Muscle layer of duodenum (tissue), 2 donors: ENCODE measurements around the gene BAIAP2L1.
"Not testable (repeated sequence)": the region's sequence is repeated elsewhere in the genome, so short reads cannot be mapped to it uniquely, and the experiment has no call there.

ENCODE experiments used
- H3K27ac ChIP-seq: one replicate; pipeline ENCODE4 v1.7.0; 2013; ENCODE audit warnings: mild to moderate bottlenecking, low read length
- H3K27me3 ChIP-seq: one replicate; pipeline ENCODE4 v1.7.0; 2013; ENCODE audit warnings: low read depth, mild to moderate bottlenecking, control low read depth, low read length
- H3K36me3 ChIP-seq, 2 donors: one replicate each; pipeline ENCODE4 v1.7.0; 2013; ENCODE audit warnings: low read length in 2 of 2, control low read depth in 1 of 2, mild to moderate bottlenecking in 1 of 2; ENCODE audit not compliant: insufficient read depth in 2 of 2, control insufficient read depth in 1 of 2
- H3K4me1 ChIP-seq, 2 donors: one replicate each; pipeline ENCODE4 v1.7.0; 2013; ENCODE audit warnings: low read length in 2 of 2, mild to moderate bottlenecking in 2 of 2, control low read depth in 1 of 2, moderate library complexity in 1 of 2; ENCODE audit not compliant: insufficient read depth in 2 of 2, control insufficient read depth in 1 of 2
- H3K4me3 ChIP-seq, 2 donors: one replicate each; pipeline ENCODE4 v1.7.0; 2013; ENCODE audit warnings: low read length in 2 of 2, low read depth in 1 of 2, mild to moderate bottlenecking in 1 of 2
- H3K9me3 ChIP-seq, 2 donors: one replicate each; pipeline ENCODE4 v1.7.0; 2013; ENCODE audit warnings: low read length in 2 of 2, control low read depth in 1 of 2, mild to moderate bottlenecking in 1 of 2; ENCODE audit not compliant: control insufficient read depth in 1 of 2
- donor health status: healthy.

Gene BAIAP2L1, protein sequence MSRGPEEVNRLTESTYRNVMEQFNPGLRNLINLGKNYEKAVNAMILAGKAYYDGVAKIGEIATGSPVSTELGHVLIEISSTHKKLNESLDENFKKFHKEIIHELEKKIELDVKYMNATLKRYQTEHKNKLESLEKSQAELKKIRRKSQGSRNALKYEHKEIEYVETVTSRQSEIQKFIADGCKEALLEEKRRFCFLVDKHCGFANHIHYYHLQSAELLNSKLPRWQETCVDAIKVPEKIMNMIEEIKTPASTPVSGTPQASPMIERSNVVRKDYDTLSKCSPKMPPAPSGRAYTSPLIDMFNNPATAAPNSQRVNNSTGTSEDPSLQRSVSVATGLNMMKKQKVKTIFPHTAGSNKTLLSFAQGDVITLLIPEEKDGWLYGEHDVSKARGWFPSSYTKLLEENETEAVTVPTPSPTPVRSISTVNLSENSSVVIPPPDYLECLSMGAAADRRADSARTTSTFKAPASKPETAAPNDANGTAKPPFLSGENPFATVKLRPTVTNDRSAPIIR

DNA sequence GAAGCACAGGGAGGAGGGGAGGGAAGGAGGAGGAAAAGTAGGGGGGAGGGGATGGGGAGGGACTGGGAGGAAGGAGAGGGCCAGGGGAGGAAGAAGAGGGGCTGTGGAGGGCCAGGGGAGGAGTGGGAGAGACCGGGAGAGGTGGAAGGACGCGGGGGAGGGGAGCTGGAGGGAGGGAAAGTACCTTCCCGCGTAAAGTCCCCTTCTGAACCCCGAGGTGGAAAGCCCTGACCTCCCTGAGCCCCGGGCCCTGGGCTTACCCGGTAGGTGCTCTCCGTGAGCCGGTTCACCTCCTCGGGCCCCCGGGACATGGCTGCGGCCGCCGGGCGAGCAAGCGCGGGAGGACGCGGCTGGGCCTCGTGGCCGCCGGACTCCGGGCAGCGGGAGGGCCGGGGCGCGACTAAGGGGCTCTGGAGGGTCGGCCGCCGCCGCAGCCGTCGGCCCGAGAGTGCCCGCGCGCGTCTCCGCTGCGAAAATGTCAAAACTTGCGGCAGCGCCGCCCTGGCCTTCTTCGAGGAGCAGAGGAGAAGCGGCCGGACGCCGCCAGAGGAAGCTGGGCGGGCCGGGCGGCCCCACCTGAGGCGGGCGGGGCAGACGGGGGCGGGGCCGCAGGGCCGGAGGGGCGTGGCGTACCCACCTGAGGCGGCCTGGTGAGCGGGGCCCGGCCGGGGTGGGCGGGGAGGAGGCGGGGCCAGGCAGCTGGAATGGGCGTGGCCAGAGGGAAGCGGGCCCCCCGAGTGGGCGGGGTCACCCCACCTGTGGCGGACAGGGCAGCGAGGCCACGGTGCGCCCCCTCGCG lies at the start of gene BAIAP2L1:
TSS of gene BAIAP2L1 (minus strand) at position 549 of the 799 bp plus-strand sequence. CDS start at position 311, 238 bp downstream.
- H3K36me3 ChIP-seq: no peaks in the 10 kb centered on the region
- H3K4me1 ChIP-seq: peaks cover 0 to 16% of the 10 kb centered on the region in 2 donors
- peak within 1 kb of the TSS; percentile 77 for H3K27ac ChIP-seq
- no peaks in the 10 kb centered on the region for H3K9me3 ChIP-seq
- H3K27me3 ChIP-seq: no peaks in the 10 kb centered on the region
- H3K4me3 ChIP-seq: peak within 1 kb of the TSS; percentile 68

DNA sequence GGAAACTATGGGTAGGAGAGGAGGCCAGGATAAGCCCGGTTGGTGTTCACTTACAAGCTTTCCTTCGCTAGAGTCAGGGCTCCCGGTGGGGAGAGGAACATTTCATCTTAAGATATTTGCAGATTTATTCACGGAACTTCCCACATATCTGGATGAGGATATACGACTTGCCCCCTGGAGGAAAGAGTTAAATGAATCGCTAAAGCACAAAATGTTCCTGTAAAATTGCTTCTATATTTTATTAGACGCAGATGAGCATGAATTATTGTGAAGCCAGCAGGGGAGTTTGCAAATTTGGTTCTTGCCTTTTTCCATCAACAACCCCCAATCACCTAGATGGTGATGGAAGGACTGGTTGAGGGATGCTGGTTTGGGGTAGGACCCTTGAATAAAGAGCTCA lies 47.9 kb upstream of the BAIAP2L1 start:
- Histone ChIP-seq H3K4me1 (no peaks in the 10 kb centered on the region), H3K27me3 (no peaks in the 10 kb centered on the region), H3K36me3 (no peaks in the 10 kb centered on the region), H3K4me3 (no peak overlapping the region), H3K27ac (no peak overlapping the region), H3K9me3 (peaks cover 0 to 12% of the 10 kb centered on the region in 2 donors)

DNA sequence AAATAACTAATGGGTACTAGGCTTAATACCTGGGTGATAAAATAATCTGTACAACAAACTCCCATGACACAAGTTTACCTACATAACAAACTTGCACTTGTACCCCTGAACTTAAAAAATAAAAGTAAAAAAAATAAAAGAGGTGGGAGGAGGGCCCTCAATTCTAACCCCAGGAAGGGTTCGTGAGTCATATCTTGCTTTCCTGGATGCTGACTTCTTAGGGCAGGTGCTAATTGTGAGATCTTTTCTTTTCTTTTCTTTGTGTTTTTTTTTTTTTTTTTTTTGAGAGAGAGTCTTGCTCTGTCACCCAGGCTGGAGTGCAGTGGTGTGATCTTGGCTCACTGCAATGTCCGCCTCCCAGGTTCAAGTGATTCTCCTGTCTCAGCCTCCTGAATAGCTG lies 40.1 kb upstream of the BAIAP2L1 start:
- H3K27ac ChIP-seq, H3K36me3 ChIP-seq, H3K4me3 ChIP-seq, H3K27me3 ChIP-seq, H3K4me1 ChIP-seq, H3K9me3 ChIP-seq: not testable (repeated sequence)

DNA sequence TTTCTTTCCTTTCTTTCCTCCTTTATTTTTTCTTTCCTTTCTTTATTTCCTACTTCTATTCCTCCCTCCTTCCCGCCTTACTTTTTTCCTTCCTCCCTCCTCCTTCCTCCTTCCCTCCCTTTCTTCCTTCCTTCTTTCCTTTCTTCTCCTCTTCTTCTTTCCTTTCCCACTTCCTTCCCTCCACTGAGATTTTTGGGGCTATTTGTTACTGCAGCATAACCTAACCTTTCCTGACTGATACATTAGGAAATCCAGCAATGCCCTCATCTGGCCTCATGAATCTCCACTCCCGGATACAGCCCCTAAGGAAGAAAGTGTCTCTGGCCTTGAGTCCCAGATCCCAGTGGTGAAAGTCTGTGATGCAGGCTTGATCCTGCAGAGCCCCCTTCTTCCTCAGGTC lies 38.6 kb upstream of the BAIAP2L1 start:
- Histone ChIP-seq H3K4me3 (peak overlapping the region in 1 of 2 donors; percentile 28), H3K4me1 (no peaks in the 10 kb centered on the region), H3K9me3 (peaks cover 0 to 9% of the 10 kb centered on the region in 2 donors), H3K27me3 (no peaks in the 10 kb centered on the region), H3K36me3 (no peaks in the 10 kb centered on the region), H3K27ac (no peak overlapping the region)

DNA sequence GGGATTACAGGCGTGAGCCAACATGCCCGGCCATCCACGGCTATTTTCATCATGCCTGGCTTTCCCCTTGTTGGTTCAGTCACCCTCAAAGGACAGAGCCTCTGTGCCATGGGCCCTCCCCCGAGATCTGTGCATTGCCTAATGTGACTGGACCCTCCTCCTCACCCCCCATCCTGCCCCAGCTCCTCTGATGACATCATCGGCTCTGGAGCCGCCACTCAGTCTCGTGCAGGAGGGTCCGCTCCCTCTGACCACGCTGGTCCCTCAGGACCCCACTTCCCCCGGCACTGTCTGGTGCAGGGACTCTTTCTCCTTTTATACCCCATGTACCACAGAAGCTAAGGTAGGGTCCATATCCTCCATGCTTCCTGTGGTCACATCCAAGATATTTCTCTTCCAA lies 33.2 kb upstream of the BAIAP2L1 start:
- Histone ChIP-seq H3K9me3 (no peaks in the 10 kb centered on the region), H3K27me3 (no peaks in the 10 kb centered on the region), H3K27ac (no peak overlapping the region), H3K4me3 (no peak overlapping the region), H3K36me3 (no peaks in the 10 kb centered on the region), H3K4me1 (no peaks in the 10 kb centered on the region)

DNA sequence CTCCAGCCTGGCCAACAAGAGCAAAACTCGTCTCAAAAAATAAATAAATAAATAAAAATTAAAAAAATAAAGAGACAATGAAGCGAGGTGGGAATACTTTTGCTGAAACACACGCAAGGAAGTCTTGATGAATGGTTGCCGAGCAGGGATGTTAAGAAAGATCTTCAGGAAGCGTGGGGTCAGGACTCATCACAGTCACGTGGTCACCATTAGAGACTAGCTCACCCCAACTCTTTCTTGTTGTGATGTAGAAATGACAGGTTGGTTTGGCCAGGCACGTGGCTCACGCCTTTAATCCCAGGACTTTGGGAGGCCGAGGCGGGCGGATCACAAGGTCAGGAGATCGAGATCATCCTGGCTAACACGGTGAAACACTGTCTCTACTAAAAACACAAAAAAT lies 28.9 kb upstream of the BAIAP2L1 start:
- Histone ChIP-seq H3K4me1 (no peaks in the 10 kb centered on the region), H3K9me3 (no peaks in the 10 kb centered on the region), H3K36me3 (no peaks in the 10 kb centered on the region), H3K27me3 (no peaks in the 10 kb centered on the region), H3K27ac (no peak overlapping the region), H3K4me3 (no peak overlapping the region)

DNA sequence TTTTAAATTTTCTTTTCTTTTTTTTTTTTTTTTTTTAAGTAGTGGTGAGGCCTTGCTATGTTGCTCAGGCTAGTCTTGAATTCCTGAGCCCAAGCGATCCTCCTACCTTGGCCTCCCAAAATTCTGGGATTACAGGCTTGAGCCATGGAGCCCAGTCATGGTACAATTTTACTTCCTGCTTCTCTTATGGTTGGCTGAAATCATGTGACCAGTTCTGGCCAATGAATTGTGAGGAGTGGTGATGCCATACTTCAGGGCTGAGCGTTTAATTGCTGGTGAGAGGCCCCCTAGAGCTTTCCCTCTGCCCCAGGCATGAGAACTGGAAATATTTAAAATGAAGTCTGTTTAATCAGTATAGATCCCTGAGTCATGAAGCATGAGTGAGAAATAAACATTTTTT lies 22.2 kb upstream of the BAIAP2L1 start:
- Histone ChIP-seq H3K4me1 (peaks cover 0 to 4% of the 10 kb centered on the region in 2 donors), H3K27ac (no peak overlapping the region), H3K9me3 (no peaks in the 10 kb centered on the region), H3K36me3 (no peaks in the 10 kb centered on the region), H3K4me3 (no peak overlapping the region), H3K27me3 (no peaks in the 10 kb centered on the region)

DNA sequence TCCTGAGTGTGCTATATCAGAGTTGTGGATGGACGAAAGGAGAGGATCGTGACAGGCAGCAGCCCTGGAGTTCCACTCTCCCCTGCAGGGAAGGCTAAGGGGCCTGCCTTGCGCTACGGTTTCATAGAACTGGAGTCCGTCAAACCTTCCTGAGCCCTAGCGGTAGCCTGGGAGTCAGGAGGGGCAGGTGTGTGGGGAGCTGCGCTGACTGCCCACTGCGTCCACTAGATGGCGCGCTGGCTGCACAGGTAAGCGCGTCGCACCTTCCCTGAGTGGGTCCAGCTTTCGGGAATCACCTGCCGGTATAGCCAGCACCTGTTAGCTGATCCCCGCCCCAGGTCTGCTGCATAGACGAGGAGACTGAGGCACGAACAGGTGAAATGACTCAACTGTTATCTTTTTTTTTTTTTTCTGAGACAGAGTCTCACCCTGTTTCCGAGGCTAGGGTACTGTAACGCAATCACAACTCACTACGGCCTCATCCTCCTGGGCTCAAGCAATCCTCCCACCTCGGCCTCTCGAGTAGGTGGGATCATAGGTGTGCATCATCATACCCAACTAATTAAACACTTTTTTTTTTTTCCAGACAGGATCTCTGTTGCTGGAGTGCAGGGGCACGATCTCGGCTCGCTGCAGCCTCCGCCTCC lies 20.2 kb upstream of the BAIAP2L1 start:
- peaks cover 0 to 4% of the 10 kb centered on the region in 2 donors for H3K4me1 ChIP-seq
- H3K4me3 ChIP-seq: no peak overlapping the region
- H3K9me3 ChIP-seq: no peaks in the 10 kb centered on the region
- H3K27me3 ChIP-seq: no peaks in the 10 kb centered on the region
- no peaks in the 10 kb centered on the region for H3K36me3 ChIP-seq
- H3K27ac ChIP-seq: no peak overlapping the region

DNA sequence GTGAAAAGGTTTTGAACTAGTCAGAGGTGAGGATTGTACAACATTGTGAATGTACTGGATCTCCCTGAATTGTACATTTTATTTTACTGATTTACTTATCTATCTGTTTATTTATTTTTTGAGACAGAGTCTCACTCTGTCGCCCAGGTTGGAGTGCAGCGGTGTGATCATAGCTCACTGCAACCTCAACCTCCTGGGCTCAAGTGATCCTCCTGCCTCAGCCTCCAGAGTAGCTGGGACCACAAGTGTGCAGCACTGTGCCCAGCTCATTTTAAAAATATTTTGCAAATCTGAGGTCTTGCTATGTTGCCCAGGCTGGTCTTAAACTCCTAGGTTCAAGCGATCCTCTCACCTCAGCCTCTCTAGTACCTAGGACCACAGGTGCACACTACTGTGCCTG lies 19.1 kb upstream of the BAIAP2L1 start:
- H3K27ac ChIP-seq, H3K4me3 ChIP-seq, H3K9me3 ChIP-seq, H3K4me1 ChIP-seq, H3K27me3 ChIP-seq, H3K36me3 ChIP-seq: not testable (repeated sequence)

DNA sequence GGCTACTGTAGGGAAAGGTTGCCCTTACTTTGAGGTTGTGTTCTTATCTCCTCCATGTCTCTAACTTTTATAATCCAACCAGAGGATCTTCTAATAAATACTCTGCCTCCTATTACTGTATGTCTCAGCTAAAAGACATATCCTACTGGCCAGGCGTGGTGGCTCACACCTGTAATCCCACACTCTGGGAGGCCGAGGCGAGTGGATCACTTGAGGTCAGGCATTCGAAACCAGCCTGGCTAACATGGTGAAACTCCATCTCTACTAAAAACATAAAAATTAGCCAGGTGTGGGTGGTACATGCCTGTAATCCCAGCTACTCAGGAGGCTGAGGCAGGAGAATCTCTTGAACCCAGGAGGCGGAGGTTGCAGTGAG lies 18.4 kb upstream of the BAIAP2L1 start:
- not testable (repeated sequence) for H3K4me1 ChIP-seq, H3K27me3 ChIP-seq, H3K27ac ChIP-seq, H3K36me3 ChIP-seq, H3K4me3 ChIP-seq, H3K9me3 ChIP-seq

DNA sequence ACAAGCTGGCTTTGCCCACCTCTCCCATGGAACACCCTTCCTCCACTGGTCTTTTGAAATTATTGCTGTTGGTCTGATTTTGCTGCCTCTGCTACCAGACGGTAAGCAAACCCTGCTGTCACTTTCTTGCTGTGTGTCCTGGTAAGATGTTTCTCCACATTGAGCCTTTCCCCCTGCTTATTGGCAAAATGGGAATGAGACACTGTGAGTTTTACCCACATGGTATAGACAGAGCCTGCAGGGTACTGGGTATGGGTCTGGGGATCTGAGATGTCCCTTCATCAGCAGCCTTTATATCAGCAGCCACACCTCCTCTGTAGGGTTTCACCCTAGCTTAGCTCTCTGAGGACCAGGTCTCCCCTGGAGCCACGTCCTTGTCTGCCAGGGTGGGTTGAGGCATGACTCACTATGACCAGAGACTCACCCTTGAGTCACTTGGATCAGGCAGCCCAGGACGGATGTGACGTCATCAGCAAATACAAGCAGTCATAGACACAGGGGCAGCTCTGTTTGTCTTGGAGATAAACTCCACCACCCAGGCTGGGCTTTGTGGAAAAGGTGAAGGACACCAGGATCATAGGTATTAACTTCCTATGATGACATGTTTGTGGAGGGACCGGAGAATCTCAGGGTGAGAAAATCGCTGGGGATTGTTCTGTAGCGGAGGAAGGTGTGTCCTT lies 17.9 kb upstream of the BAIAP2L1 start:
- peaks cover 0 to 4% of the 10 kb centered on the region in 2 donors for H3K4me1 ChIP-seq
- no peak overlapping the region for H3K4me3 ChIP-seq
- no peaks in the 10 kb centered on the region for H3K36me3 ChIP-seq
- H3K9me3 ChIP-seq: no peaks in the 10 kb centered on the region
- H3K27ac ChIP-seq: no peak overlapping the region
- H3K27me3 ChIP-seq: no peaks in the 10 kb centered on the region
